Endodermal cell (in vitro differentiated cells): ENCODE data around the gene HMGCL. TPM values are rescaled to one million over a fixed set of nuclear protein-coding genes. Genes with fewer than 3 reads are reported as not detected.

Experiments used
- DNase-seq: peaks from one replicate; pipeline ENCODE4 v3.0.0-alpha.2; 2017
- H3K27ac ChIP-seq: 2 replicates; pipeline ENCODE4 v1.5.1; 2013; ENCODE audit warnings: mild to moderate bottlenecking, low read depth, low read length, moderate library complexity
- H3K27me3 ChIP-seq: 2 replicates; pipeline ENCODE4 v1.6.1; 2013; ENCODE audit warnings: mild to moderate bottlenecking, low read length, moderate library complexity; ENCODE audit not compliant: insufficient read depth, control insufficient read depth, poor library complexity, severe bottlenecking
- H3K36me3 ChIP-seq: 2 replicates; pipeline ENCODE4 v1.7.0; 2013; ENCODE audit warnings: mild to moderate bottlenecking, low read length, moderate library complexity; ENCODE audit not compliant: control insufficient read depth, insufficient read depth
- H3K4me1 ChIP-seq: one replicate; pipeline ENCODE4 v1.7.0; 2013; ENCODE audit warnings: low read length; ENCODE audit not compliant: control insufficient read depth, insufficient read depth
- H3K4me3 ChIP-seq: 2 replicates; pipeline ENCODE4 v1.5.1; 2013; ENCODE audit warnings: mild to moderate bottlenecking, low read length, moderate library complexity
- H3K9ac ChIP-seq: 2 replicates; pipeline ENCODE4 v1.6.1; 2013; ENCODE audit warnings: mild to moderate bottlenecking, low read length, moderate library complexity; ENCODE audit not compliant: poor library complexity, severe bottlenecking; ENCODE audit errors: extremely low read depth
- H3K9me3 ChIP-seq: 2 replicates; pipeline ENCODE4 v1.6.1; 2013; ENCODE audit warnings: mild to moderate bottlenecking, low read length, moderate library complexity; ENCODE audit not compliant: control insufficient read depth
- H3K27ac Mint-ChIP-seq: 2 replicates; pipeline ENCODE4 v1.8.0; 2020; ENCODE audit warnings: mixed read lengths
- H3K27me3 Mint-ChIP-seq: 2 replicates; pipeline ENCODE4 v1.8.0; 2021; ENCODE audit warnings: mild to moderate bottlenecking, mixed read lengths; ENCODE audit not compliant: insufficient read depth
- H3K36me3 Mint-ChIP-seq: 2 replicates; pipeline ENCODE4 v1.8.0; 2020; ENCODE audit warnings: low read depth, mixed read lengths
- H3K4me1 Mint-ChIP-seq: 2 replicates; pipeline ENCODE4 v1.8.0; 2020; ENCODE audit warnings: mixed read lengths
- H3K4me3 Mint-ChIP-seq: 2 replicates; pipeline ENCODE4 v1.8.0; 2020; ENCODE audit warnings: mild to moderate bottlenecking, moderate library complexity, mixed read lengths
- H3K9me3 Mint-ChIP-seq: 2 replicates; pipeline ENCODE4 v1.8.0; 2020; ENCODE audit warnings: mild to moderate bottlenecking, mixed read lengths
- WGBS, 2 experiments: methylation state at CpG; one replicate each; pipeline versions ENCODE4 v1.1.5 to v1.1.7; 2013; ENCODE audit warnings: missing lambda C conversion rate in 2 of 2, mixed read lengths in 1 of 2; ENCODE audit not compliant: insufficient coverage in 1 of 2, insufficient read length in 1 of 2; 5-methylcytosine and 5-hydroxymethylcytosine counted together
- total RNA-seq, 2 donors: library from RNA; stranded (reverse); fragmentation: NEBNext Ultra II Directional in 1 of 2; extraction: Animal tissue kit (Norgen Biotek cat#: 25700) in 1 of 2; gene quantifications; 2 replicates in 1 of 2; 3 replicates in 1 of 2; pipeline ENCODE4 v1.2.1, GENCODE V29; 2021
- TF ChIP-seq, protein P1 (sequence below): fragments of 200-600 bp; sonication (generic); conservative IDR thresholded peaks from 2 replicates; pipeline ENCODE4 v1.5.0; 2021; ENCODE audit warnings: antibody characterized with exemption, mild to moderate bottlenecking

The HMGCL gene
- total RNA-seq, 2 donors from 2014 or later = 24.0 to 41.7 TPM

- Histone ChIP-seq H3K27me3 (no peaks in the 10 kb centered on the region), H3K27ac (no peak overlapping the region), H3K4me1 (no peaks in the 10 kb centered on the region), H3K4me3 (no peak overlapping the region), H3K9me3 (no peaks in the 10 kb centered on the region), H3K9ac (no peak overlapping the region), H3K36me3 (peaks cover 20% of the 10 kb centered on the region)
- H3K4me3 Mint-ChIP-seq = no peak overlapping the region
- peaks cover 15% of the 10 kb centered on the region for H3K36me3 Mint-ChIP-seq
- no peaks in the 10 kb centered on the region for H3K4me1 Mint-ChIP-seq
- WGBS, 2 experiments = 91 to 100% methylated on average over 2 of the region's 3 CpGs
- DNase-seq = no peak
- TF ChIP-seq, protein P1, sequence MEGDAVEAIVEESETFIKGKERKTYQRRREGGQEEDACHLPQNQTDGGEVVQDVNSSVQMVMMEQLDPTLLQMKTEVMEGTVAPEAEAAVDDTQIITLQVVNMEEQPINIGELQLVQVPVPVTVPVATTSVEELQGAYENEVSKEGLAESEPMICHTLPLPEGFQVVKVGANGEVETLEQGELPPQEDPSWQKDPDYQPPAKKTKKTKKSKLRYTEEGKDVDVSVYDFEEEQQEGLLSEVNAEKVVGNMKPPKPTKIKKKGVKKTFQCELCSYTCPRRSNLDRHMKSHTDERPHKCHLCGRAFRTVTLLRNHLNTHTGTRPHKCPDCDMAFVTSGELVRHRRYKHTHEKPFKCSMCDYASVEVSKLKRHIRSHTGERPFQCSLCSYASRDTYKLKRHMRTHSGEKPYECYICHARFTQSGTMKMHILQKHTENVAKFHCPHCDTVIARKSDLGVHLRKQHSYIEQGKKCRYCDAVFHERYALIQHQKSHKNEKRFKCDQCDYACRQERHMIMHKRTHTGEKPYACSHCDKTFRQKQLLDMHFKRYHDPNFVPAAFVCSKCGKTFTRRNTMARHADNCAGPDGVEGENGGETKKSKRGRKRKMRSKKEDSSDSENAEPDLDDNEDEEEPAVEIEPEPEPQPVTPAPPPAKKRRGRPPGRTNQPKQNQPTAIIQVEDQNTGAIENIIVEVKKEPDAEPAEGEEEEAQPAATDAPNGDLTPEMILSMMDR = no peak
- no peaks in the 10 kb centered on the region for H3K27me3 Mint-ChIP-seq
- no peaks in the 10 kb centered on the region for H3K9me3 Mint-ChIP-seq
- H3K27ac Mint-ChIP-seq = no peak overlapping the region
These were observed 7.6 kb downstream of the HMGCL start for GRCh38 chr1:23817633-23818032.

DNA sequence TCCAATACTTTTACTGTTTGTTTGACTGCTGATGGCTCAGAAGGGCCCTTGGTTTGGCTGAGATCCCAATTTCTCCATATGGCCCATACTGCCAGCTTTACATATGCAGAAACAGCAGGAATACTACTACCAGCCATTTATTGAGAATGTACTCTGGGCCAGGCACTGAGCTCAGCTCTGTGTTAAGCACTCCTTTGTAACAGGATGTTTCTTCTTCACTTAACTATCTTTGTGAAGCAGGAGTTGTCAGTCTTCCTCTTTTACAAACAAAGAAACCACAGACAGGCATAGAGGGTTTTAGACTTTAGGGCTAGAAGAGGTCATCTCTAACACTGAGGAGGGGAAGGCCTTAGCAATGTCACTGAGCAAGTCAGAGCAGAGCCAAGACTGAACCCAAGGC, 8.3 kb downstream of the HMGCL start:
- H3K36me3 ChIP-seq = peaks cover 20% of the 10 kb centered on the region
- no peaks in the 10 kb centered on the region for H3K9me3 ChIP-seq
- H3K27ac ChIP-seq = no peak overlapping the region
- Mint-ChIP-seq H3K36me3 (peaks cover 18% of the 10 kb centered on the region), H3K4me1 (no peaks in the 10 kb centered on the region), H3K4me3 (no peak overlapping the region), H3K9me3 (no peaks in the 10 kb centered on the region), H3K27ac (no peak overlapping the region), H3K27me3 (no peaks in the 10 kb centered on the region)
- H3K4me3 ChIP-seq = no peak overlapping the region
- H3K27me3 ChIP-seq = no peaks in the 10 kb centered on the region
- no peak overlapping the region for H3K9ac ChIP-seq
- TF ChIP-seq, protein P1 = no peak
- H3K4me1 ChIP-seq = no peaks in the 10 kb centered on the region
- DNase-seq = no peak

- DNase-seq = no peak
- H3K27me3 Mint-ChIP-seq = no peaks in the 10 kb centered on the region
- no peaks in the 10 kb centered on the region for H3K9me3 Mint-ChIP-seq
- no peak overlapping the region for H3K9ac ChIP-seq
- no peaks in the 10 kb centered on the region for H3K9me3 ChIP-seq
- peaks cover 20% of the 10 kb centered on the region for H3K36me3 ChIP-seq
- TF ChIP-seq, protein P1 = no peak
- 94 to 100% methylated on average over 1 to 3 of the region's 3 CpGs for WGBS, 2 experiments
- H3K4me1 Mint-ChIP-seq = no peaks in the 10 kb centered on the region
- H3K4me1 ChIP-seq = no peaks in the 10 kb centered on the region
- no peak overlapping the region for H3K4me3 ChIP-seq
- H3K27ac ChIP-seq = no peak overlapping the region
- H3K36me3 Mint-ChIP-seq = peaks cover 18% of the 10 kb centered on the region
- H3K27me3 ChIP-seq = no peaks in the 10 kb centered on the region
- no peak overlapping the region for H3K4me3 Mint-ChIP-seq
- H3K27ac Mint-ChIP-seq = no peak overlapping the region
These were observed 8.9 kb downstream of the HMGCL start for GRCh38 chr1:23816361-23816760.
